Glomerular visceral epithelial cell (primary cell): Measurements from ENCODE around the gene CNNM3.

Source experiments
- DNase-seq: peaks from one replicate; pipeline ENCODE4 v3.0.0-alpha.2; 2016; ENCODE audit errors: extremely low spot score

CNNM3 gene

DNA sequence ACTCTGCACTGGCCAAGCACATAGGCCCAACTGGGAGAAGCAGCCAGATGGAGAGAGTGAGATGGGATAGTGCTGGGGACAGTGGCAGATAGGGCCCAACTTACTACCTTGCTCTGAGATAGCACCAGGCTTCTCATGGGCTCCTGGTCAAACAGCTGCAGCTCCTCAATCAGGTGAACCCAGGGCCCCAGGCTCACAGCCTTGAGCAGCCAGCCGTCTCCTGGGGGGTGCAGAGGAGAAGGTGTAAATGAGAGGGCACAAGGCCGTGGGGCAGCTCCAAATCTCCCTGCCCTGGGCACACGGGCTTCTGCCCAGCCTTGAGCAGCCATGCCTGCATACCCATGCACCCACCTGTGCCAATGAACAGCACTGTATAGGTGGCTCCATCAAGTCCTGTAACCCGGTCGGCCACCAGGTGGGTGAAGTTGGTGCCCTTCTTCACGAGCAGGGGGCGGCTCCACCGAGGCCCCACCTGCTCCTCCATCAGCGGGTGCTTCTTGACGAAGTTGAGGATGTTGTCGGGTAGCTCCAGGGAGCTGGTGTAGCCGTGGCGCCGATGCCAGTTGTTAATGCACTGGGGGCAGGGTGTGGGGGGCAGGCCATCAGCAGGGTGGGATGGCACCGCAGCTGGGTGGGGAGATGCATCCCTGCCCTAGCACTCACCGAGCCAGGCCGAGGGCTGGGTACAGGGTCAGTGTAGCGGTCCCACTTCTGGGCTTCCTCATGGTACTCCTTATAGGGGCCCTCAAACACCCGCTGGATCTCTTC is 47.7 kb downstream of the CNNM3 start:
- DNase-seq: no peak

DNA sequence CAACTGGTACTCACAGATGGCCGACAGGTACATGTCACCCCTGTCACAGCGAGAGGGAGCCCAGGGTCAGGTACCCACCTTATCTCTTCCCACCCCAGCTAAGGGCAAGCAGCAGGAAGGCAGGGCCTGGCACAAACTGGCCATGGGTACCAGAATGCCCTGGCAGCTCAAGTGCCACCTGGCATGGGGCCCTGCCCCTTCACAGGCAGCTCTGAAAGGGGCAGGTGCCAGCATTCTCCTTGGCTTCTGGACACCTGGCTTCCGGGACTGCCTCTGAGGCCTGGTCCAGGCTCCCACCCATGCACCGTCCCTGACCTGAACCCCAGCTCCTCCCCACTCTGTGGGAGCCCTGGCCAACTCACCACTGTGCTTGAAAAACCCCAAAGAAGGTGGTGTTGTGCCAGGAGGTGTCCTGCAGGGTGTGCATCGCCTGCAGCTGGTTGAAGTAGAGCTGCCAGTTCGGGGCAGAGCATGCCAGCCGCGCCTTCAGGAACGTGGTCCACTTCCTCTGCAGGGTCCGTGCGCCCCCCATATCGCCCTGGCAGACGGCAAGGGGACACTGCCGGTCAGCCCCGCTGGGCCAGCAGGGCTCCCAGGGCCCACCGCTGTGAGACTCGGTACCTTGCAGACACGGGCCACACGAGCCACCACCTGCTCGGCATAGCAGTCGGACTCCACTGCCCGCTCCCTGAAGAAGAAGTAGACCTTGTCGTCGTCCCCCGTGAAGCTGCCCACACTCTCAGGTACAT is 48.4 kb downstream of the CNNM3 start:
- DNase-seq: no peak

DNA sequence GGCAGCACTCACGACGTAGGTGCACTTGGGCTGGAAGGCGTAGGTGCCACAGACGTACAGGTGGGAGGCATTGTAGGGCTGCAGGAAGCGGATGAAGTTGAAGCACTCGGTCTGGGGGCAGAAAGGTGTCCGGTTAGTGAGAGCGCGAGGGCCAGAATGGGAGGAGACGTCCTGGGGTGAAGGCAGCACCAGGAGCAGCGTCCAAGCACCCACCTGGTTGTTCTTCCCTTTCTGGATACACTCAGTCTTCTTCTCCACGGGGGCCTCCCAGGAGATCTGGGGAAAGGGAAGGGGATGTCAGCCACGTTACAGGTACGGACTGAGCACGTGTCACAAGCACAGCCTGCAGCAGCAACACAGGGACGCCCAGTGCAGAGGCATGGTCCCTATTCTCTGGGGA is 49.6 kb downstream of the CNNM3 start:
- DNase-seq: no peak

DNA sequence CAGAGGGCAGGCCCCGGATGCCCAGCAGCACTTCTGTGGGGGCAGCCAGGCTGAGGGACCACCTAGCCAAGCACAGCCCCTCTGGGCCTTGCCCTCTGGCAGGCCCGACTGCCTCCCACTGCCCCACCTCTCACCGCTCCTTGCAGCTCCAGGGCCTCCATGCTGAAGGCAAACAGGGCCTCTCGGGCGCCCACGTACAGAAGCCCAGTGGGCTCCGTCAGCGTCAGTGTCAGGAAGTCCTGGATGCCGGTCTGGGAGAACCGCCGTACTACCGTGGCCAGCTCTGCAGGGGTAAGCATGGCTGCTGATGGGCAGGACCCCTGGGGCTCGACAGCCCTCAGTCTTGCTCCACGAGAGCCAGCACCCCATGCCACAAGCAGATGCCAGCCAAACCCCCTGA is 50.1 kb downstream of the CNNM3 start:
- no peak for DNase-seq

DNA sequence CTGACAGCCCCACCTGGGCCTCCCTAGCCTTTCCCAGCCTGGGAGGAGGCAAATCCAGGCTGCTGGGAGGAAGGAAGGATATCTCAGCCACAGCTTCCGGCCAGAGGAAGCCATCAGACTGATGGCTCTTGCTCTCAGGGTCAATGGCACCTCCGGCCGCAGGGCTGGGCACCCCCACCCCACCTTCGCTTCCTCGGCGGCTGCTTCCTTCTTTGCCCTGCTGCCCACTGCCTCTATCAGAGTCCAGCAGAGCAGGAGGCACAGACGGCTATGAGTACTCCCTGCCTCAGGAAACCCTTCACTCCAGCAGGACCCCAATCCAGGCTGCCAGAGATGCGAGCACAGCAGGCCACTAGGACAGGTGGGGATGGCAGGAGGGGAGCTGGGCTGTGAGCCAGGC is 50.5 kb downstream of the CNNM3 start:
- DNase-seq: no peak

DNA sequence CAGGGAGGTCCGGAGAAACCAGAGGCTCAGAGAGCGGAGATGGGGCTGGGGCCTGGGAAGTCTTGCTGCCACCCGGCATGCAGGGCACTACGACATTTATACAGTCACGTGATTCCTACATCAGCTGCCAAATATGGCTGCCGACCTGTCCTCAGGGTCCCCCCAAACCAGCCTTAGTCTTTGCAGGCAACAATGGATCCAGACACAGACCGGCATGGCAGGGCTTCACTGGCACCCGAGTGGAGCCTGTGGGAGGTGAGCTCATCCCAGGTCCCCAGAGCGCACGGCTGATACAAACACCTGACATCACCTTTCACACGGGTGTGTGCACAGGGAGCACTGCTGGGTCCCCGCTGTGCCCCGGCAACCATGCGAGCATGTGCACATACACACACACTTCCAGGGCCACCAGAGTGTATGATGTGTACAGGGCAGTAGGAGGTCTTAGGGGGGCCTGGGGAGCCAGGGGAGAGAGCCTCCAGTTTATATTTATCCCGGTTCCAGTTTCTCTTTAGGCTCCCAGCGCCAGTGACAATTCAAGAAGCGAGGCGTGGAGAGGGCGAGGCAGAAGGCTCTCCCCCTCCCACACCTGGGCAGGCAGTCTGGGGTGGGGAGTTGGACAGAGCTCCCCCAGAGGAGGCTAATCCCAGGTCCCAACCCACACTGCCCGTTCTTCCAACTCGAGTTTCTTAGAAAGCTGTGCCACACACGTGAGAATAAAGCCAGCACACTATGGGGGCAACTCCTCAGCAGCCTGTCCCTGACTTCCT is 51.1 kb downstream of the CNNM3 start:
- no peak for DNase-seq

DNA sequence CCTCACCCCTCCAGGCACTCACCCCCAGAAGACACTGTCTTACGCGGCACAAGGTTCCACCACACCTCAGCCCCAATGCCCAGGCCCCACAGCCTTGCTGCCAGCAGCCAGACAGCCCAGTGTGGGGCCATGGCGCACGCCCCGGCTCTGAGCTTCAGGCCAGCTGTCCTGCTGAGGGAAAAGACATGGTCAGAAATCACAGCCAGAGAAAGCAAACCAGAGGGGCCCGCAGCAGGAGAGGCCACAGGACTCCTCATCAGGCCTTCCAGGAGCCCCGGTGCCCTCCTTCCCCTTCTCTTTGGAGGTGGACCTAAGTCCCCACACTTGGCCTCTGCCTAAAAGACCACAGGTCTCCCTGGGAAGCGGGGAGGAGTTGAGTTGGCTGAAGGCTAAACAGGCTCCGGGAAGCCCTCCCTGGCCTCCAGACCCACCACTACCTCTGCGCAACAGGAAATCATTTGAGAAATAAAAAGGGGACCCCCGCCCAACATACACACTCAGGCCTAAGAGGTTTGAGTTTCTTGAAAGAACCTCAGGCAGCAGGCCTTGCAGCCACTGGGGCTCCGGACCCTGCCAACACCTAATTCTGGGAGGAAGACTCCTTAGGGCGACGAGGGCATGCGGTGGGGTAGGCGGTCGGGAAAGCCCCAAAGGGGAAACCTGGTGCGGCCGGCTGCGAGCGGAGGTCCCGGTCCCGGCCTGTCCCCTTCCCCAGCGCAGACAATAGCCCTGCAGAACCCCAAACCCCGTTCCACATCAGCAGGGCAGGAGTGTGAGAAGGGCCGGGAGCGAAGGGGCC is 51.9 kb downstream of the CNNM3 start:
- DNase-seq: no peak

DNA sequence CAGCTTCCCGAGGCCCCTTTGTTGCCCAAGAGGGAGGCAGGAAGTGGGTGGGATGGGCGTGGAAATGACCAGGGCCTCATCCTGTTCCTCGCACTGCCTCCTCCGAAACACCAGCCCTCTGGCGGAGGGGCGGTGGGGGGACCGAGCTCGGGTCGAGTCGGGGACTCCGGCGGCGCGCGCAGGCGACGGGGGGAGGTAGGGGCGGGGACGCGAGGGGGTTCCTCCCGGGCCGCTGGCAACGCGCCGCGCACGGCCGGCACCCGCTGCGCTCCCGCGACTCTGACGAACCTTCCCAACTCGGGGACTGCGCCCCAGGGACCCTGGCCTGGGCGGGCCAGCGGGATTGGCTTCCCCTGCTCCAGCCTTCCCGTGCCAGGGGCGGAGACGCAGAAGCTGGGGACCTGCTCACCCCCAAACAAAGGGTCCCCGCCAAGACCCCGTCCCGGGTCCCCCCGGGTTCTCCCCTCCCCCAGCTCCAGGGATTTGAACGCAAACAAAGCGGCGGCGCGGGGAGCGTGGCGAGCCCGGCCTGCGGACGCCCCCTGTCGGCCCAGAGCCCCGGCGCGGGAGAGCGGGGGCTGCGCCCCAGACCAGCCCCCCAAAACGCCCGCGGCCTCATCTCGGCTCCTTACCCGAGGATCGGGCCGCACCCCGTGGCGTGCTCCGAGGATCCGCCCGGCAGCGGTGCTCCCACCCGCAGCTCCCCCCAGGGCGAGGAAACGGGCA is 52.6 kb downstream of the CNNM3 start:
- peak; percentile 94 for DNase-seq

DNA sequence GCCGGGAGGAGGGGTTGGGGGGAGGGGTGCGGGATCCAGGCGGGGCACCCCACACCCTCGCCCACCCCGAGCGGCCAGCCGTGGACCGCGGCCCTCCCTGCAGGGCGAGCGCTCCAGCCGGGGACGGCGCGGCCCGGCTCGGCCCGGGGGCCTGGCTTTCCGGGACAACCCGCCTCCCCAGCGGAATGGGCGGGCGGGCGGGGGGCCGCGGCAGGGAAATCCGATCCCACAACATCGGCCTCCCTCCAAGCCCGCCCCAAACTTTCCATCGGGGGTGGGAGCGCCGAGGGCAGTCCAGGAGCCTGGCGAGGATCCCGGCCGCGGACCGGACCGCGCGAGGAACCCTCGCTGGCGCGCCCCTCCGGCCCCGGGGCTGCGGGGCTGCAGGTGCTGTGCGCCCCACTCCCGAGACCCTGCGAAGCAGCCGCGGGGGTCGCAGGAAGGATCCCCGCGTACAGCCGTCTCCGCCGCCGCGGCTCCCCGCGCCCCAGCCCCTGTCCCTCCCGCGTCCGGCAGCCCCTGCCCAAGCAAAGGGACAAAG is 53.3 kb downstream of the CNNM3 start:
- DNase-seq: peak; percentile 87

DNA sequence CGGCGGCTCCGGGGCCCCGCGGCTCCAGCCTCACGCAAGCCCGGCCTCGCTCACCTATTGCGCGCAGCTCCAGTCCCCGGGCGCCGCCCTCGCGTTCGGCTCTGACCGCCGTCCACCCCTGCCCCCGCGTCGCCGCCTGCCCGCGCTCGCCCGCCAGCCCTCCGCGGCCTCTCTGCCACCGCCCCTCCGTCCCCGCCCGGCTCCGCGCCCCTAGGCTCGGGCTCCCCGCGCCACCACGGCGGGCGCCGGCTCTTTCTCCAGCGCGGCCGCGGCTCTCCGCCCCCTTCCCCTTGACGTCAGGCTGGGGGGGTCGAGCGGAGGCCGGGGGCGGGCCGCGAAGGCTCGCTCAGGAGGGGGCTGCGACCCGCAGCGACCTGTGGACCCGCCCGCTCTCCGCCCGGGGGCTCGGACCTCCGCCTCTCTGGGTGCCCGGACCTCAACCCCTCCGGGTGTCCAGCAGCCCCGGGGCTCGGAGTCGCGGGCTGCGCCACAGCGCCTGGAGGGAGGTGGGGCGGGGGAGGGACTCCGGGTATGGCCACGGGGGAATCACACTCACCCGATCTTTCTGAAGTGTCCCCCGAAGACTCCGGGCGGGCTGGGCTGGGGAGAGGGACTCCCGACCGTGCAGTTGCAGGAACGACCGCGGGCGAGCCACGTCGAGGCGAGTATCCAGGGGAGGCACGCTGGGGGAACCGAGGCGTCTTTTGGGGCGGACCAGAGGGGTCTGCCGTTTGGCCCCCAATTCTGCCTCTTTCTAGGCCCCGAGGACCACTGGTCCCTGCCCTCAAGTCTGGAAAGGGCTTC is 54.0 kb downstream of the CNNM3 start, which contains the start of gene SEMA4C:
Gene SEMA4C, minus strand, starts transcription at position 259 of the 804 bp plus-strand sequence. CDS start 2,194 bp downstream, outside the sequence.
- peak; percentile 50 for DNase-seq

DNA sequence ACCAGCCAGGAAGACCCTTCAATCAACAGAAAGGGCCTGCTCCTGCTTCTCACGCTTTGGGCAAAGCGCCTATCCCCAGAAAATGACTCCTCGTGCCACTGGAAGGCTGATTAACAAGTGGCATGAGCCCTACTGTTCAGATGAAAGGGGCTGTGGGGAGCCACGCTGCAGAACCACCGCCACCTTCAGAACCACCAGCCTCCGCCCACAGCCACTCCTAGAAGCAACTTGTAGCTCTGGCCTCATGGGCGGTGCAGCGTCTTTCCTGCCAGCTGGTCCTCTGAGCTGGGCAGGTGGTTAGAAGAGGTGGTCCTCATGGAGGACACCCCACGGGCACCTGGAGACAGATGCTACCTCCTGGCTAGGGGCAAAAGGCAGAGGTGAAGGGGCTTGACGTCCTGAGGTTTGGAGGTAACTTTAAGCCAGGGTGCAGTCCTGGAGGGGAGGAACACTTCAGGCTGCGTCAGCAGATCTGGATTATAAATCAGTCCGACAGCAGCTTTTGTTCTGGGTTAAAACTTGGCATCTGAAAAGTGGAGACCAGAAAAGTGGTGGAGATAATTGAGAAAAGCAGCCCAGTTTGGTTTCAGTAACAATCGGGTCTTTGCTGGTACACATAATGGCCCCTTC is 54.7 kb downstream of the CNNM3 start:
- no peak for DNase-seq

DNA sequence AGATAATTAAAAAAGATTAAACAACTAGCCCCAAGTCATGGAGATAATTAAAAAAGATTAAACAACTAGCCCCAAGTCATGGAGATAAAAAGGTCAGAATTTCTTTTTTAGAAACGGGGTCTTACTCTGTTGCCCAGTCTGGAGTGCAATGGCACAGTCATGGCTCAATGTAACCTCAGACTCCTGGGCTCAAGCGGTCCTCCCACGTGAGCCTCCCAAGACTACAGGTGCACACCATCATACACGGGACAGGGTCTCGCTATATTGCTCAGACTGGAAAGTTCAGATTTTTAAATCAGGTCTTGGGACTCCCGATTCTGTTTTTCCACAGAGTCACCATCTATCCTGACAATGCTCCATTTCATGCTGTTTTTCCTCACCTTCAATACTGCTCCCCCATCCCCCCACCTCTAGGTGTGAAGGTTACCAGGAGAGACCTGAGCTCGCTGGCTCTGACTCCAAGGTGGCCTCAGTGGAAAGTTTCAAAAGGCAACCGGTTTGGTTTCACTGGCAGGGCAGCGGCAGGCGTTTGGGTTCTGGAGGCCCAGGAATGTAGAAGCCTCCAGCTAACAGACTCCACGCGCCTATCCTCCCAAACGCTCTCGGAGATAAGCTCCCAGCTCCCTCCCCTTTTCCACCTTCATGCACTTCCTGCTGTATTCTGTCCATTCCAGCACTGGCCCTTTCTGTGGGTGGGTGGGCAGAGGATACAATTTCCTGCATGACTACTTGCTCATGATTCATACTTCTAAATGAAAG is 56.7 kb downstream of the CNNM3 start:
- DNase-seq: no peak

DNA sequence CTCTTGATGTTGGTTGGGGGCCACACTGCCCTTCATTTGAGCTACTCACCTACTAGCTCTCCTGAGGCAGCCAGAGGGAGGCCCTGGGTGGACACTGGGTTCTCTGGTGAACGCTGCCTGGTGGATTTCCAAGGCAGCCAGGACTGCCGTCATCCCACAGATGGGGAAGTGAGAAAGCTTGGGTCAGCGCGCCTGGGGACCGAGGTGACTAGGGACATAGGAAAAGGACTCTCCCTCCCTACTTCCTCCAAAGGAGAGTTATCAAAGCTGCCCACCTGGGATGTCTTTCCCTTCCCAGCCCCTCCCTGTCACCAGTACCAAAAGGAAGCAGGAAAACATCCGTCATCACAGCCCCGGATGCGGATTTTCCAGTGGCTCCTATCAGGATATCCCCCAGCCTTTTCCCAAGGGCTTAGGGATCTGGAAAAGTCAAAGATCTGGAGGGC is 57.6 kb downstream of the CNNM3 start:
- no peak for DNase-seq

DNA sequence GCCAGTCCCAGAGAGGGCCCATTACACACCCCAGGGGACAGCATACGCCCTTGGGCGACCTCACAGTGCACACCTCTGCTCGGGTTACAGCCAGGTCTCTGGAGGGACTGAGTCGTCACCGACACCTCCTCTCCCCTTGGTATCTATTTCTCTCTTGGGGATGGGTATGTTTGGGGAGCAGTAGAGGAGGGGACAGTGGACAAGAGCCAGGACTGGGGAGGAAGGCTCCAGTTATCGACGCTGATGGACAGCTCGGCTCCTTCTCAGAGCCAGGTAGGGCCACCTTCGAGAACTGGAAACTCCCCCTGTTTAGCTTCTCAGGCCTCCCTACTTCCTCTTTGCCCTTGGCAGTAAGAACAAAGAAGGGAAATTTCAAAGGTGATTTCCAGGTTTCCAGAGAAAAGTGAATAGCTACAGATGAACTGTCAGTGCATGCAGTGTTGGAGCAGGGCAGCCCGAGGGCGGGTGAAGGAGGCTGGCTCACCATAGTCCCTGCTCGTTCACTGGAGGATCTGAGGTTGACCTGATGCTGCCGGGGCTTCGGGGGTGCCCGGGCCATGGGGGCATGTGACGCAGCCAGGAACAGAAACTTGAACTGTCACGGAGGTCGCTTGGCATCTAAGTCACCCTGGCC is 58.2 kb downstream of the CNNM3 start:
- no peak for DNase-seq

DNA sequence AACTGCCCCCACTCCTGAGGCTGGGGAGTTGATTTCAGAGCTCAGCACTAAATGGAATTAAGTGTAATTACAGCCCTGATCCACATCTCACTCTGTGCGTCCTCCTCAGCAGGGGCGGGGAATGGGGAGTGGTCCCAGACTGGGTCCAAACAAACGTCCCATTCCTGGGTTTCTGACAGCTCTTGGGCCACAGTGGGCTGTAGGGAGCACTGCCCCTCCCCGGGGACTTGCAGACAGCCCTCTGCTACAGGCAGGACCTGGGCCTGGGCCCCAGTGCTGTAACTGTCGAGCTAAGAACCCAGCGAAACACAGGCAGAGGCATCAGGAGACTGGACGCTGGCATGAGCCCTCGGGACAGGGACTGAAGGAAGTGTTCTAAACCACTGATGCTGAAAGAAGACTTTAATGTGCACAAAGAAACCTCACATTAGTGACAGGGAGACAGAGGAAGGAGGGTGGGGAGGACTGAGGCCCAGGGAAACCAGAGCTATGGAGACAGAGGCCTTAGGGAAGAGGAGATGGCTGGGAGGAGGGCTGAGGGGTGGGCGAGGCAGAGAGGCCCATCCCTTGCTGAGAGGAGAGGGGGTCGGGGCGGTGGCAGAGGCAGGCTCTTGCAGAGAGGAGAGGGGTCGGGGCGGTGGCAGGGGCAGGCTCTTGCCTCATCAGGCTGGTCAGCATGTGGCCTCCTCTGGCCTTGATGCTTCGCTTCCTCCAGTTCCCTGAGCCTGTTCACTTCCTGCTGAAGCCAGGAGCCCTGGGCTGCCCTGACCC is 59.6 kb downstream of the CNNM3 start:
- DNase-seq: no peak

DNA sequence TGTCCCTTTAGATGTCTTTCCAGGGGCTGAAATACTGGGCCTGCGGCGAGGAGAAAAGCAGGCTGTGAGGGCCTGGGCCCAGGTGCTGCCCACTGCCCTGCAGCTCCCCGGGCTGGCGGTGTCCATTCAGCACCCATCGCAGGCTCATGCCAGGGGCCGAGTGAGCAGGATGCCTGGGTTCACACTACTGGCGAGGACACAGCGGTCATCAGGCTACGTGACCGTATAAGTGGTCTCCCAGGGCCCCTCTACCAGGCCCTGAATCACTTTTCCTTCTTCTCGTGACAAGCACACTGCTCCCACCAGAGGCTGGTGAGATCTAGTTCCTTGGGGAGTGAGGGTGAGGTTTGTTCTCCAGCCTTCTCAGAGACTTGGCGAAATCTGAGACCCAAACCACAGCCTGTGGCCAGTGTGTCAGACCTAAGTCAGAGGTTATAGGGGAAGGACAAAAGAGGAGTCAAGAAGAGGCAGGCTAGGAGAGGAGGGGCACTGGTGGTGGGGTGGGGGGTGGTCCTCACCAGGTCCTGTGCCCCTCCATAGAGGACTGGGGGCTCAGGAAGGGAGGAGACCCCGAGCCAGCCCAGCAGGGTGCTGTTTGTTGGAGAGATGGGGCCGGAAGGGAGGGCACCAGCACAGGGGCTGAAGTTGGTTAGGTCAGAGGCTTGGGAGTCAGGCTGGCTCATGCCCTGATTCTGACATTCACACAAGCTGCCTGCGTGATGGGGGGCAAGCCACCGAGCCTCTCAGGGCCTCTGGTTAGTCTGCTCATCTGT is 60.4 kb downstream of the CNNM3 start:
- no peak for DNase-seq
